Stimulated activated CD4-positive, alpha-beta T cell treated with anti-CD3 and anti-CD28 coated beads, Interleukin-15, amount 100 ng/mL, for 48 hours (primary cell): ENCODE measurements around the gene TBC1D1.
A peak's percentile ranks its signal among the peaks of the same experiment; 100 is the strongest.

Source experiments
- DNase-seq, 2 donors: peaks; one replicate each; pipeline ENCODE4 v3.0.0-alpha.2; 2020; ENCODE audit warnings: low read depth in 2 of 2

TBC1D1 gene

DNA sequence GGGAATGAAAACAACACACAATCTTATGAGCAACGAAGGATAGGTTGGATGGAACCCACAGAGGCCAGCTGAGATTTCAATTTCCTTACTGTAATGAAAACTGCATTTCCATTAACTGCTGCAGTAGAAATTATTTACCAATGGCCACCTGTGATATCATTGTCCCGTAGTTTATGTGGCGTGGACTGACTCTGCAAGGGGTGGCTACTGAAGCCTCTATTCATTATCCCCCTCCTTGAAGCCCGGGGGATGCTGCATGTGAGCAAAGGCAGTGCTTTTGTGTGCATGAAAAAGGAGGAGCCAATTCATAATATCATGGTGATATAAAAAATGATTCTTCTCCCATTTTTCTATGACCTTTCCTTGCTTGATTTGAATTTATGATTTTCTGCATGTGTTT lies 277.1 kb downstream of the TBC1D1 start:
- no peak for DNase-seq

DNA sequence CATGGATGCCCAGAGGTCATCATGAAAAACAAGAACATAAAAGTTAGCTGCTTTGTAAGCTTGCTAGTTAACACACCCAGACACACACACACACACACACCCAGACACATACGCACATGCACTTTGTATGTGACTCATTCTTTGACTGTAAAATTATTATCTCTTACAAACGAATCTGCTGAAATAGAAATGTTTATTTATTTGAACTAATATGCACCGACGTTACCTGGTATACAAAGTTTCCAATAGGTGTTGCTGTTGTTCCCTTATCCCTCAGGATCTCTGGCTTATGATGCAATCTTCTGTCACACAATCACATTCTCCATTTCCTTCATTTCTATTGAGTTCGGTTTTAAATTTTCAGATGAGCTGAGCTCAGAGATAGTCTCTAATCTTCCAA lies 278.6 kb downstream of the TBC1D1 start:
- no peak for DNase-seq

DNA sequence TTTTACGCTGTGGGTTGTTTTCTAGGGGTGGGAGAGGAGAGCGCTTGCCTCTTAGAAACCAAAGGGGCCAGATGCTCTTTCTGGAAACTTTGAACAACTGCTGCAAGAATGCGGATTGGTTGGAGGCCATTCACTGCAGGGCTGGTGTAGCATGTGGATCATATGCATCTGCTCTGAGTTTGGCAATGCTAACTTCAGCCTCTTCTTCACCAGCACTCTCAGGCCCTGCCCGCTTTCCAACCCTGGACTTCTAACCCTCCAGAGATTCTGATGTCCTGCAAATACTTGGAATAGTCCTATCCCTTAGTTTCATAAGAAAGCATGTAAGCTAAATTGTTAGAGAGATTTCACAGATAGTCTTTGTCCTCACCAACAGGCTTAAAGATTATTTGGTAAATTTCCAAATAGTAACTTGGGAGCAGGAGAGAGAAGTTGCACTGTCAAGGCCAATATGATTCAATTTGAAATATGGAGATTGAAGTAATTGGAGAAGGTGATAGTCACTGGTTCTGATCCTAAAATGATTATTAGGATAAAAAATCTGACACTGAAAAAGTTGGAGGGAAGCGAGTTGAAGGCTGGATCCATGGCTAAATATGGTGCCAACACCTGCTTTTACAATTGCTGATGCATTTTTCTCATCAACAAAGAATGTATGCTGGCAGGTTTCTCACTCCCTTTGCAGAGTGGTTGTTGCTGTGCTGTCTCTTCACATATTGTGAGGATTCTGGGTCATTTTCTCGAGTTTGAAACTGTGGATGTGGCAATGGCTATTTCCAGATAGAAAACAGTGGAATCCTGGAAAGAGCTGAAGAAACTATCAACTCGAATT lies 279.7 kb downstream of the TBC1D1 start:
- no peak for DNase-seq

DNA sequence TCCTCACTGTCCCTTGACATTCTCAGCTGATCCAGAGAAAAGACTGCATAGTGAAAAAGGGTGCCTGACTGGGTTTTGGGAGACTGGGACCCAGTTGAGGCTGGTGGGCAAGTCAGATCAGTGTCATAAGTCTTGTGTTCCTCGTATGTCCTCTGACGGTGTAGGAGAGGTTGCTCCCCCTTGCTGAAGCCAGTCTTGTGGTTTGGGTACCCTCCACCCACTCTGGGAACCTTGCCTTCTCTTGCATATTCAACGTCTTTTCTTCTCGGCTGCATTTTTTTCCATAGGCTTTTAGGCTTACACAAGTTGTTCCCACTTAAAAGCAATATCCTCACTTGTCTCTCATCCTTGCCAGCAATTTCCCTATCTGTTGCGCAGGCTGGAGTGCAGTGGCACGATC lies 281.2 kb downstream of the TBC1D1 start:
- no peak for DNase-seq

DNA sequence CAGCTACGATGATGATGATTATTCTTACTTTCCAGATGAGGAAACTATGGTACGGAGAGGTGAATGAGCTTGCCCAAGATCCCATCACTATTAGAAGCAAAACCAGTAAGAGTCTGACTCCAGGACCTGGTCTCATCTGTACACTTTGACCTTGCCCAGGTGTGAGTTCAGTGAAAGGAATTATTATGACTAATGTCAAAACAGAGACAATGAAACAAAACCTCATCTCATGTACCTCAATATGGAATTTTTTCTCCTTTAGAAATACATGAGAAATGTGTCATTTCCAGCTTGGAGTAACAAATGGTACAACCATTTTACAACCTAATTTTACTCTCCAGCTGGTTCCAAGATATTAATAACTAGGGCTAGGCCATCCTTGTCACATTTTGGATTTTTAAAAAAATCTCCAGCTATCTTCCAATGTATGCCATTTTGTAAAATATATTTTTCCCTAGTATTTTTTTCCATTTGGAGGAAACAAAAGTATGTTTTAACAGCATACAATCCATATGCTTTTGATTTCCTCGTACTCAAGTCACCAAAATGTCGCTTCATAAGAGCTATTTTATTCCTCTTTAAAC lies 283.1 kb downstream of the TBC1D1 start:
- no peak for DNase-seq

GRCh38 chr4:38174801-38175200 lies 283.9 kb downstream of the TBC1D1 start:
- no peak for DNase-seq

- DNase-seq = no peak
Measured at GRCh38 chr4:38176165-38176564, 285.3 kb downstream of the TBC1D1 start.

GRCh38 chr4:38177035-38177546 lies 286.2 kb downstream of the TBC1D1 start:
- DNase-seq = peak in 1 of 2 donors; percentile 23

DNA sequence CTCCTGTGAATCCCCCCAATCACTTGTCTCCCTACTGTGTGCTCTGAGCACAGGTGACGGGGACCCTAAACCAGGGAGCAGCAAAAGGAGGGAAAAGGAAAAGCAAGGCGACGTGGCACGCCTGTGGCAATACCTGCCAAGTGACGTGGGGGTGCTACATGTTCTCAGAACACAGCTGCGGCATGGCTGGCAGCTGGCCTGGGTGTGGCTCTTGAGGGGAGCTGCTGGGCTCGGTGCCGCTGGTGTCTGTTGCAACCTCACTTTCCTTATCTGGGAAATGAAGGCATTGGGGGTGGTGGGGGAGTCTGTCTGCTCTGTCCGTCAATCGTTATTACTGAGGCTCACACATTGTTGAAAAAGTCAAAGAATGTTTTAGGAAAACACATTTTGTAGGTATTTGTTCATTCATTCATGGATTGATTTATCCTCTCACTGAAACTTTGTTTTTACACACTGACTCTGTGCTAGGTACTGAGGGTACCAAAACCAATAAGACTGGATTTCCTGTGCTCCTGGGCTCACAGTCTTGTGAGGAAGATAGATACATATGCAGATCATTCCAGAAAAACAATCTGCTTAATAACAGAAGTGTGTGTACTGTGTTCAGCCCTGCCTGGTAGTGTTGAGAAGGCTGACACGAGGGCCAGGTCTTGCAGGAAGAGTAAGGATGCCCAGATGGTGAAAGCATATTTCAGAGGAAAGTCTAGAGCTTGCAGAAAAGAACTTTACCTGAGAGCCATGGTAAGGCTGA lies 286.9 kb downstream of the TBC1D1 start:
- peak in 1 of 2 donors; percentile 18 for DNase-seq

DNA sequence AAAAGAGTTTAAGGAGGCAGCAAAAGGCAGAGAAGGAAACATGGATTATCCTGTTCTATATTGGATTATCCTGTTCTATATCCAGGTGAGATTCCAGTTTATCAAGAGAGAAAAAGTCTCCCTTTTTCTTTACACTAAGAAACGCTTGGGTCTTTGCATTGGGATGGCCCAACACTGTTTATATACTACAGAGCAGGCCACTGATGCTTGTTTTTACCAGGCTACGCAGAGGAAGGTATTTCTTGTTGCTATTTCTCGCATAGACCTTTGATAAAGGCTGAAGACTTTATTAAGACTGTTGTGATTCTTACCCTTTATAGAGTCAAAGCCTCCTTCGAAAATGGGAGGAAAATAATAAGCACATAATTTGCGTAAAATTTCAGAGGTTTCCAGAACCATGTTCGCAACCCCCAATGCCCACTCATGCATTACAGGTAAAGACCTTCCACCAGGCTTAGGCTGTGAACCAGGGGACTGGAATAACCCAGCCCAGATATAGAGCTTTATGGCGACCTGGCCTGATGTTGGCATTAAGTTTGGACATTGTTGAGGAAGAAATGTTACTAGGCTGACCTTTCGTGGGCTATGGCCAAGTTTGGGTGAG lies 287.6 kb downstream of the TBC1D1 start:
- DNase-seq = no peak

DNA sequence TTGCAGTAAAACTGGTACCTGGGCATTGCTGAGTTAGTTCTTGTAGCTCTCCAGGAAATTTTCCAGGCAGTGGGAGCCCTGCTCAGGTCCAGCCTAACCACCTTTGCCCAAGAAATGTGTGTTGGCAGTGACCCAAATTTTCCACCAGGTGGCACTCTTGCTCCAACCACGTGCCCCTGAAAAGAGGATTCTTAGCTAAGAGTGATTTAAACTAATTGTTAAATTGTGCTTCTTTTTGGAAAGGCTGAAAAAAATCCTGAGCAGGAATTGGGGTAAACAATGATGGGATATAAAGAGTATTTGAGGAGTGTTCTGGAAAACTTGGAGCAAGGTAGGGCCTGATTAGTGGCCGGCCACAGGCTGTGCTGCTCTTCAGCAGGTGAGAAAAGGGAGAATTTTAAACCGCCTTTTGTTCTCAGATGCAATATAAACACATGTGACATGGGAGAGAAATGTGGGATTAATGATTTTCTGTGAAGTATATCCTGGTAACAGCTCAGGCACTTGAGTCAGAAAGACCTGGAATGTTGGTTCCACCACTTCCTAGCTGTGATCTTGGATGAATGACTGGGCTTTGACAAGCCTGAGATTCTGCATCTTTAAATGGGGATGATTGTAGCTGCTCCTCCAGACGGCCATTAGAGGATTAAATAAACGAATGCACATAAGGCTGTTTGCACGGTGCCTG lies 288.9 kb downstream of the TBC1D1 start:
- peak; percentile 45 to 57 for DNase-seq

DNA sequence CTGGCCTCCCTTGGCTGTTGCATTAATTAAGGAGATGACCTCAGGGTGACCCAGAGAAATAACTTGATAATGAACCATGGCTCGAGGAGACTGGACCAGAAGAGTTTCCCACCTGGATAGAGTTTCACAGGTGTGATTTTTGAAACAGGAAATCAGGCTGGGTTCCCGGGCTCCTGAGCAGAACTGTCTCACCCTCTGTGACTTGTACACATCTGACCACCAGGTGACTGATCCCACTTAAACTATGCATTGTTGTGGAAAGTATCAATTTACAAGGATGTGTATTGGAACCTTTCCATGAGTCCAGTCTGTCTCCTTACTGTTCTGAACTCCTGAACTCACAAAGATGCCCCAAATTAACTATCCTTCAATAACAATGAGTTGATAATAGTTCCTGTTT lies 289.6 kb downstream of the TBC1D1 start:
- no peak for DNase-seq

DNA sequence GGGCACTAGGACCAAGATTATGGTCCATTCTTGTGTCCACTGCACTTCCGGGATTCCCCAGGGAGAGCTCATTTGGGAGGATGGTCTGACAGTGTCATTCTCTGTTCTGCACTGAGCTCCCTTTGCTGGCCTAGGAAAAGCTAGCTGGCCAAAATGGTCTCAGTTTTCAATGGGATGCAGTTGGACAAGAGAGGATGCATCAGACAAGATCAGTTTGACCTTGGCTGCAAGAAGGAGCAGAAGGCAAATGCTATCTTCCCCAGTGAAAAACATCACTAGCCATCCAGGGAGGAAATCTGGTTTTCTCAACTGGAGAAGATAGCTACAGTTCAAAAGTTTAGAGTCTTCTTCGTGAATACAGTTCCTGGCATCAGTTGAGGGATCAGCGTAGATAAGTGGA lies 290.4 kb downstream of the TBC1D1 start:
- DNase-seq = no peak

DNA sequence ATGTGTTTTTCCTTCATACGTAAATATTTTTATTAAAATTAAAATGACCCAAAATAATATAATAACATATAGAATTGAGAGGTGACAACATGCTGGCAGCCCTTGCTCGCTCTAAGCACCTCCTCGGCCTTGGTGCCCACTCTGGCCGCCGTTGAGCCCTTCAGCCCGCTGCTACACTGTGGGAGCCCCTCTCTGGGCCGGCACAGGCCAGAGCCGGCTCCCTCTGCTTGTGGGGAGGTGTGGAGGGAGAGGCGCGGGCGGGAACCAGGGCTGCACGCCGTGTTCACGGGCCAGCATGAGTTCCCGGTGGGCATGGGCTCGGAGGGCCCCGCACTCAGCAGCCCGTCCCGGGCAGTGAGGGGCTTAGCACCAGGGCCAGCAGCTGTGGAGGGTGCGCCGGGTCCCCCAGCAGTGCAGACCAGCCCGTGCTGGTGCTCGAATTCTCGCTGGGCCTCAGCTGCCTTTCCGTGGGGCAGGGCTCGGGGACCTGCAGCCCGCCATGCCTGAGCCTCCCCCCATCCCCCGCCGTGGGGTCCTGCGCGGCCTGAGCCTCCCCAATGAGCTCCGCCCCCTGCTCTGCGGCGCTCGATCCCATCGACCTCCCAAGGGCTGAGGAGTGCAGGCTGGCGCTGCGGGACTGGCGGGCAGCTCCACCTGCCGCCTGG lies 291.6 kb downstream of the TBC1D1 start:
- DNase-seq = no peak

DNA sequence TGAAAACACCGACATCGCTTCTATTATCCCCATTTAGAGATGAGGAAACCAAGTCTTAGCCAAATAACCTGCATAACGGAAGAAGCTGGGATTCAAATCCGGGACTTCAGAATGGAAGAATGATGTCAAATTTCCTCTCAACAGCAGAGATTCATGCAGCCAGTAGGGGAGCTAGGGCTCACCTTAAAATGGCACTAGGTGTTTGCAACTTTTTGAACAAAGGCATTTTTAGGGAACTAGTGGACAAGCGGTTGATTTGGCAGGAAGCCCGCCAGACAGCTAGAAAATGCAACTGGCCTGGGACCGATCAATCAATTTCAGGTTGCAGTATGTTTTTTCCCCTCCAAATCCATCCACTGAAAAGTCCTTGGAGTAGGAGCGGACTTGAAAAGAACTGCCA lies 293.5 kb downstream of the TBC1D1 start:
- DNase-seq = no peak

DNA sequence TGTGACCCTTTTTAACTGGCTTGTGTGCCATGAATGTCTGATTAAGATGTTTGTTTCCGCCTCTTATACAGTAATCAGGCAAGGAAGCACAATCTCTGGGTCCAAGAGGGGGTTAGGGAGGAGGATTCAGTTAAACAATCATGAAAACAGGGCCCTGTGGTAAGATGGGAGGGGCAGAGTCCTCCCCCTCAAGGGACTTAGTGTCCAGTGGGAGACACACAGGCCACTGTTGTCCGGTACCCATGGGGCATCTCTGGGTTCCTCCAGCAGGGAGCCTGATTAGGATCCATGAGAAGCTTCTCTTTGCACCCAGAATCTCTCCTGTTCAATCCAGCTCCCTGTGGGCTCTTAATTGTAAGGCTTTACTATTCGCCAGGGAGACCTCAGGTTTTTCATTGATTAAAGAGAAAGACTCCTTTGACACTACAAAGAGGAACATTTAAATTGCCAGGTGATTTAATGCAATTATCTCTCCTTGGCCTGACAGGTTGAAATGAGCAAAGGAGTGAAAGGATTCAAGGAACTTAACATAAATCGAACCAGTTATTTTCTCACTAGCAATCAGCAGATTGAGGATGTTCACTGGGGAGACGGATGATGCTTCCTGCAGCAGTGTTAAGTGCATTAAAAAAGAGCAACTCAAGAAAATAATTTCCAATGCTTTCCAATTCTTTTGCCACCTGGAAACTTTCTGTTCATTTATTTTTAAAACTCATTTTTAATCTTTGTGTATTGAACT lies 294.7 kb downstream of the TBC1D1 start:
- no peak for DNase-seq

DNA sequence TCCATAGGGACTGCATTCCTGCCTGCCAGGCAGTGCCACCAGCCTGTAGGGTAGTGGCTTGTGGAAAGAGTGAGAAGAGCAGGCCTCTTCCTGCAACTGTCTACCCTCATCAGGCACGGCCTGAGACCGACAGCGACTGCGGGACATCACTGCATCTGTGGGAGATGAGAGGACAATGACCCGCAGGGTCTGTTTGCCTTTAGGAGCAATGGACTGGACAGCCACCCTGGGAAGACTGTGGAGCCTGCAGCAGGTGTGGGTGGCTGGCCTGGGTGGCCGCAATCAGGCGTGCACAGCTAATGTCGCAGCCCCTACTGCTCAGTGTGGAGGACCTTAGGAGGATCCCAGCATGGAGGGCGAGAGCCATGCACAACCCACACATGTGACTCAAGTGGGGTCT lies 297.3 kb downstream of the TBC1D1 start:
- DNase-seq = no peak

DNA sequence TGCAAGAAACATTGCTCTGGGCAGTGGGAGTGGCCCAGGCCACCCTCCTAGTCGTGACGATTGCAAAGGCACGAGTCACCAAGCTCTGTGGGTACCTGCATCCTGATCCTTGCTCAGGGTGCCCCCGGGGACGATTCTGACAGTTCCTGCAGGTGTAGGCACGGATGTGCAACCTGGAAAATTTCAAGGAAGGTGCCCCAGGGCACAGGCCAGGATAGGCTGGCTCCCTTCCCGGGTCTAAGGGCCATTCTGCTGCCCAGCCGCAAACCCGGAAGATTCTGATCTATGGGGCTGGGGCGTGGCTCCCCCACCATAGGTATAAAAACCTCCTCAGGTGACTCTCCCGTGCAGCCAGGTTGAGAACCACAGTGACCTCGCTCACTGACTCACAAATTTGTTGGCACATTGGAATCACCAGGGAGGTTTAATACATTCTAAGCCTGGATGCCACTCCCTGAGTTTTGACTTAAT lies 297.8 kb downstream of the TBC1D1 start:
- no peak for DNase-seq
